ENCODE results near the gene VPS33A.
"Not testable (repeated sequence)": the region's sequence is repeated elsewhere in the genome, so short reads cannot be mapped to it uniquely, and the experiment has no call there.

Gene VPS33A

DNA sequence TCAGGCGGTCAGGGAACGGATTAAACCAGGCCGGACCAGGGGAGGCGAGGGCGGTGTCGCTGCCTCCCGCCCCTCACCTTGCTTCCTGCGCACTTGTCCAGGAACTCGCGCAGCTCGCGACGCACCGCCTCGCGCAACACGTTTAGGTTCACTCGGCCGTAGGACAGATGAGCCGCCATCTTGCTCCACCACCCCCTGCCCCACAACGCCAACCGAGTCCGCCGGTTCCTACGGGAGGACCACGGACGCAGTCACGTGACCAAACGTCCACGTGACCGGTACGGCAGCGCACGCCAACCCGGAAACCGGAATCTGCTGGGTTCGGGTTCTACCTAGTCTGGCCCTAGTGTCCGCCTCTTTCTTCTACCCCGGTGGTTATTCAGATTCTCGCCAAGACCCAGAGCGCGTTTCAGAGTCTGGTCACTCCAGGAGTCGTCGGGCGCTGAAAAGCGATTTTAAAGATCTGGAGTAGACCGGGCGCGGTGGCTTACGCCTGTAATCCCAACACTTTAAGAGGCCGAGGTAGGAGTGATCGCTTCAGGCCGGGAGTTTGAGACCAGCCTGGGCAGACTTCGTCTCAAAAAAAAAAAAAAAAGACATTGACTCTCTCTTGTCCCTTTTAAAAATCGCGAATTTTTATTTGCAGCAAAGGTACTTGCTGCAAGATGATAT, at the start of gene VPS33A:
VPS33A (minus strand) TSS at position 265 of the 672 bp plus-strand sequence; CDS start at position 179, 86 bp downstream.
- DNase-seq, result peak; percentile 95

DNA sequence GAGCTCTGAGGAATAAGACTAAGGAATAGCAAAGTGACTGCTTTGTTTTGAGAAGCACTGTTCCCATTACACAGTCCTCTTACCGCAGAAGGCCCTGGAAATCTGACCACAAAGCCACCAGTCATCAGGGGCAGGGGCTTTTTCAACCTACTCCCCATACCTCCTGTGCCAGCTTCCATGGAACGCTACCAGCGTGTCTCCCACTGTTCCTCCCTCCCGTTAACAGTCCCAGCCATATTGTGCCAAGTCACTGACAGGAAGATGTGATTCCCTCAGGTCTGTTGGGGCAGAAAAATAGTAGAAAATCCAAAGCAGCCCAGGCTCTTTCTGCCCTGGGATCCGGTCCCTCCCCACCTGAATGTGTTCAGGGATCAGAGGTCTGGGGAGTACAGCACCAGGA, 46.6 kb upstream of the VPS33A start:
- DNase-seq, result no peak

- no peak for DNase-seq
Measured at GRCh38 chr12:122311696-122312095, 45.4 kb upstream of the VPS33A start.

DNA sequence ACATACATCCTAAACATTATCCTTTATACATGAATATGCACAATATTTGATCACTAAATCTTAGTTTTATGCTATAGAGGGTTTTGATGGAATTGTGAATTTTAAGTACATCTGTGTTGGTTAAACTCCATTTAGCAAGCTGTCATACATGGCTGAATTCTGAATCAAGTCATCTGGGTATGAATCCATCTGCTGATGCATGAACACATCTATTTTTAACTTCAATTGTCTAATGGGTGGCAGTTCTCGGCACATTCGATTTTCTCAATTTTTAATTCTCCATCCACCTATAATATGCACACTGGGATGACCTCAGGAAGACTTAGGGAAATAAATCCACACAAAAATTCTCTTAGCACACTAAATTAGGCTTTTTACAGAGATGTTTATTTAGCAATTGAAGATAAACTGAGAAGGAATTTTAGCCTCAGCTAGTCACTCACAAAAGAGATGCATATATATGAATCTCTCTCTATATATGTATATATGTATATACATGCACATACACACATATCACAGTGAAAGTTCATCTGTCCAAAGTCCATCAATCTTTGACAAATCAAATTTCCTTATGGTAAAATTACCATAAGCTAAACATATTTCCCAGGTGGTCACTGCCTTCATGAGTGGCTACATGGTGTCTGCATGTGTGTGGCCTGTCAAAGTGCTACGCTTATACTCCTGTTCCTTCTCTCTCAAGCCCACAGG, 44.5 kb upstream of the VPS33A start:
- no peak for DNase-seq

DNA sequence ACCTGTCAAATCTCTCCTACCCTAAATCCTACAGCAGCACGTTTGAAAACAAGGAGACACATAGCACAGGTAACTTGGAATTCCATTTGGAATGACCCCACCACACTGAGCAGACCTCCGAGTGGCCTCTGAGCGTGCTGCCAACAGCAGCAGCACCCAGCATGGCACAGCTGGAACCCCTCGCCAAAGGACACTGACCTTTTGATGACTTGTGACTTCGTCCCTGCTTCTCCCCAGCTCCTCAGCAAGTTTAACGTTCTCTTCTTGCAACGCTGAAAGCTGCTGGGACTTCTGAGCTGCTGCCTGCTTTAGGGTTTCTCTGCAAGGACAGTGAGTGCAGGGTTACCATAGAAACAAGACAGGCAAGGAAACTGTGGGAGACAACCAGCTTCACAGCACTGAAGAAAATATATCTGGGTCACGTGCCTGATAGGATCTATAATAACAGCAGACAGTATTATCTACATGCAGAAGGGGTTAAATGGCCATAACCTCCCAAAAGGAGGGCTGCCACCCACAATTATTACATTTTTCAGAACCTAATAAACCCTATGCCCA, 43.3 kb upstream of the VPS33A start:
- no peak for DNase-seq

DNA sequence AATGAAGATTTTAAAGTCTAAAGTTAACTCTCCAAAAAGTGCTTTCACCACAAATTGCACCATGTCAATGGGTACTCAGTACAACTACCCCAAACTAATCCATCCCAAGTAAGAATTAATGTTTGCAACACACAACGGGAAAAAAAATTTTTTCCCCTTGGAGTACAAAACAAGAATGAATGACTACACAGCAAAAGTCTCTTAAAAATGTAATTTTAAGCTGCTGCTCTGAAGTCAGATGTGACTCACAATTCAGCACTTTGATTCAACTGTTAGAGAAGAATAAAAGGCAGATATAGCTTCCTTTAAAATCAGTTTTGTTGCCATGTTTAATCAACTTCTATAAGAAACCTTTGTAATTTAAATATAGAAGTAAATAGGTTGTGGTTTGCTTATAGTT, 42.5 kb upstream of the VPS33A start:
- peak; percentile 42 for DNase-seq

DNA sequence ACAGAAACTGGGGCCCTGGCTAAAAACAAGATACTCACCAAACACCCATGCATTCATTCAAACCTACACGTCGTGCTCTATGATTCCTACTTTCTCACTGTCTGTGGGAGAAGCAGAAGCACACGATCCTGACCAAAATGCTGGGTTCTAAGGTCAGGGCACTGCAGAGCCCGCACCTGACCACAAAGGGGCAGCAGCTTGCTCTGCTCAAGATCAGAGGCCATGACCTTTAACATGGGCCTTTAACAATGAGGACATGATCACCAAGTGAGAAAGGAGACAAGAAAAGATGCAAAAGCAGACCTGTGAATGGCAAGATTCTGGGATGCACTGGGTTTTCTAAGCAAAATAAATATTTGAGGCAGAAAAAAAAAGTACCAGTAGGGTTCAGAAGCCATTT, 40.1 kb upstream of the VPS33A start:
- DNase-seq, result no peak

DNA sequence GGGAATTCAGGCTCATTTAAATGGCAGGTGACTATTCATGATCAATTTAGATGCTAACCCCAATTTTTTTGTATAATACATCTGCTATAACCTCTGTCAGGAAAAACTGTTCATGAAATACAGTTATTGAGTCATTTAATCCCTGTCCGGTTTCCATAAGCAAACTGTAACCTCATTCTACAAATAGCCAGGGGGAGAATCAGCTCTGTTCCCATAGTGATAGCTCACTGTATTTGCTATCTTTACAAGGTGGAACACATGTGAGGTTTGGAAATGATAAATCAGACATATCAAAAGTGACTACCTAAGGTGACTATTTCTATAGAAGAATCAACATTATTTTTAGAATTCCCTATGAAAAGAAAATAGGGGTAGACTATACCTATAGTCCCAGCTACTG, 38.6 kb upstream of the VPS33A start:
- DNase-seq, result no peak

DNA sequence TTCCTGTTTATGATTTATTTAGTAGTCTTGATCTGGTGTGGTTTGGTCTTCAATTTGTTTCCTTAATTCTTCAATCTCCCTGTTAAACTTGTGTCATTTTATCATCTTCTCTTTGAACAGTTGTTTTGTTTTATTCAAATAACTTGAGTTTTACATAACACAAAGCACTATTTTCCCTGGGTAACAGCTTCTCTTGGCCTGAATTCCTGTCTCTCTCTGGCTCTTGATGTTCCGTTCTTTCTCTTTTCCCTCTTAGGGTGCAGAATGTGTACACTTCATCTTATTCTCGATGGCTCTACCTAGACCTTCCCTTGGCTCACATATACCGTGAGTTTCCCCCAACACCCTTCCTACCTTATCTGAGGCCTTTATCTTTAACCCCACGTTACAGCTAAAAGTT, 36.8 kb upstream of the VPS33A start:
- no peak for DNase-seq

GRCh38 chr12:122298071-122298748, 31.9 kb upstream of the VPS33A start:
- no peak for DNase-seq

- DNase-seq, result no peak
Measured at GRCh38 chr12:122297494-122297893, 31.2 kb upstream of the VPS33A start.

DNA sequence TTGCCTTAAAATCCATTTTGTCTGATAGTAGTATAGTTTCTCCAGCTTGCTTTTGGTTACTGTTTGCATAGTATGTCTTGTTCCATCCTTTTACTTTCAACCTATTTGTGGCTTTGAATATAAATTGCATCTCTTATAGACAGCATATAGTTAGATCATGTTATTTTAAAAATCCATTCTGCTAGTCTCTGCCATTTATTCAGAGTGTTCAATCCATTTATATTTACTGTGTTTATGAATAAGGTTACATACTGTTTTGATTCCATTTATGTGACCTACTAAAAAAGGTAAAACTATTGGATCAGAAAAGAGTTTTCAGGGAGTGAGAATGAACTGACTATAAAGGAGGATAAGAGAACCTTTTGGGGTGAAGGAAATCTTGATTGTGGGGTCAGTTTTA, 29.6 kb upstream of the VPS33A start:
- no peak for DNase-seq

DNA sequence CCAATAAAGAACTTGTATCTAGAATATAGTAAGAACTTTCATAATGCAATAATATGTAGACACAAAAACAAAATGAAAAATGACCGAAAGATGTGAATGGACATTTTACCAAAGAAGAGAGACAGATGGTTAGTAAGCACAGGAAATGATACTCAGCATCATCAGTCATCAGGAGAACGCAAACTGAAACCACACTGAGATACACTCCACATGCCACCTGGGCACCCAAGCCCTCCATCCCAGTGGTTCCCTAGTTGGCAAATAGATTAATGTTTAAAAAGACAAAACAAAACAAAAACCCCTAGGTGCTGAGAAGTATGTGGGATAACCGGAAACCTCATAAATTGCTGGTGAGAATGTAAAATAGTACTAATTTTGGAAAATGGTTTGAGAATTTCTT, 26.8 kb upstream of the VPS33A start:
- DNase-seq, result no peak

GRCh38 chr12:122291431-122291830, 25.1 kb upstream of the VPS33A start:
- no peak for DNase-seq

DNA sequence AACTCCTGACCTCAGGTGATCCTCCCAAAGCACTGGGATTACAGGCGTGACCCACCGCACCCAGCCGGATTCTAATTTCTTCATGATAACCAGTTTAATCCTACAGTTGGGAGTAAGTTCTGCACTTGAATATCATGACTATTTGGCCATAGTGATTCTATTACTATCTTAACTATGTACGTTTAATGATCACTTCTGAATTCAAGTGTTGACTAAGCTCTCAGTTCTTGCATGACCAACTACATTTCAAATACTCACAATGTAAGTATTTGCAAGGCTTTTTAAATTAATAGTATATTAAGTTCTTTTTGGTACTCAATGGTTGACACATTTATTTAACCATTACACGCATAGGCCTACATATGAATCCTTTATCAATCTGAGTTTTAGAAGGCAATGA, 17.4 kb upstream of the VPS33A start:
- DNase-seq, result no peak

DNA sequence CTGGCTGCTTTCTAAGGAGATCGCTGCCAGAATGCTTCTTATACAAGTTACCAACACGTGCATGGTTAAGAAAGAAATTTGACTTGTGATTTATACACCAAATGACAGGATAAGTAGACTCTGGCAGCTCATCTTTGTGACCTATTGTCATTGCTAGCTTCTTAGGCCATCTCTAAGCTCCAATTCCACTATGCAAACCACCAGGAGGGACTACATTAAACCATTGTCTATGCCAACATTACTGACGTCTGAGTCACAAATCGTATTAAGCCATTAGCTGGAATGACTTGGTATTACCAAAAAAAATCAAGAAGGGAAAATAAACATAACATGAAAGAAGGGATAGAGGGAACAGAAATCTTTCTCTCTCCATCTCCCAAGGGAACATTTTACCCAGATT, 15.8 kb upstream of the VPS33A start:
- DNase-seq, result no peak

DNA sequence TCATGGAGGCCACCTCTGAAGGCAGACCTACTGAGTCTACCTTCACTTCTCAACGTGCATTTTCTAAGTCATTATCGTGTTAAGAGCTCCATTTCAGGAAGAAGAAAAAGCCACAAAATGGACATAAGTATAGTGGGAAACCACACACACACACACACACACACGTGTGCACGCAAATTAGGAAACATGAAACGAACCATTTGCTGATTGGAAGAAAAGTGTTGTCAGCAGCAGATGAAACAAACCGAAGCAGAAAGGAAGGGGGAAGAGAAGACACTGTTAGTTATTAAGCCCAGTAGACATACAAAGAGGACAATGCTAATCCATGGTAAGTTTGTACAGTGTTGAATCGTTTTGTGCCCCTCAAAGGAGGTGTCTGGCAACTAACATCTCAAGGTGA, 9.9 kb upstream of the VPS33A start:
- no peak for DNase-seq

GRCh38 chr12:122275459-122275858, 9.2 kb upstream of the VPS33A start:
- no peak for DNase-seq

DNA sequence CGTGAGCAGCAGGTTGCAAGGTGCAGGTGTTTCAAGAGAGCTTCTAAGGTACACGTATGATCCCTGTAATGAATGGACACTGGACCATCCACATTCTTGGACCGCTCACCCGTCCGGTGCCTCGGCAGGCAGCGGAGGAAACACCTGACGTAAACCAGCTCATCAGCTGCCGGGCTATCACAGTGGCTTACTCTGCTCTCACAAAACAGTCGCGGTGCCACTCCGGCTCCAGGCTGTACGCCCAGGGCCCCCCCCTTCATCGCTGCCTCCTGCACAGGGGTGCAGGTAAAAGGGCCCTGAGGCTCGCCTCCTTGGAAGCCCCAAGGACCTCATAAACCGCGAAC, 436 bp downstream of the VPS33A start:
- no peak for DNase-seq

DNA sequence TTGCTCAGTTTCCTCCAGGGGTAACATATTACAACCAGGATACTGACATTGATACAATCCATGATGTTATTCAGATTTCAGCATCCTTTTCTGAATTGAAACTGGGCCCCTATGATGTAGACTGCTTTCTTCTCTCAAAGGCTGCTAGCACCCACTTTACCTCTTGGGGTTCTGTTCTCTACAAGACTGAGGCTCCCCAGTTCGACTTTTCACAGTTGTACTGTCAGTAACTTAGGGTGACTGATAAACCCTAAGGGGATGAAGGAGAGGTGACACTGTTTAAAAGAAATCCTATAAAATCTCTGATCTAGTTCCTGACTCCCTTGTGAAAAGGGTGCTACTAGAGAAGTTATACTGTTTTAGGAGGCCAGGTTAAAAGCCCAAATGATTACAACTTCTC, 818 bp downstream of the VPS33A start:
- no peak for DNase-seq

GRCh38 chr12:122260735-122261134, 5.6 kb downstream of the VPS33A start:
- DNase-seq, result not testable (repeated sequence)

GRCh38 chr12:122258939-122259338, 7.4 kb downstream of the VPS33A start:
- not testable (repeated sequence) for DNase-seq

GRCh38 chr12:122258462-122258861, 7.8 kb downstream of the VPS33A start:
- DNase-seq, result not testable (repeated sequence)

- no peak for DNase-seq
Measured at GRCh38 chr12:122250536-122250935, 15.8 kb downstream of the VPS33A start.
